ENCODE data around the gene SDK1.

DNA sequence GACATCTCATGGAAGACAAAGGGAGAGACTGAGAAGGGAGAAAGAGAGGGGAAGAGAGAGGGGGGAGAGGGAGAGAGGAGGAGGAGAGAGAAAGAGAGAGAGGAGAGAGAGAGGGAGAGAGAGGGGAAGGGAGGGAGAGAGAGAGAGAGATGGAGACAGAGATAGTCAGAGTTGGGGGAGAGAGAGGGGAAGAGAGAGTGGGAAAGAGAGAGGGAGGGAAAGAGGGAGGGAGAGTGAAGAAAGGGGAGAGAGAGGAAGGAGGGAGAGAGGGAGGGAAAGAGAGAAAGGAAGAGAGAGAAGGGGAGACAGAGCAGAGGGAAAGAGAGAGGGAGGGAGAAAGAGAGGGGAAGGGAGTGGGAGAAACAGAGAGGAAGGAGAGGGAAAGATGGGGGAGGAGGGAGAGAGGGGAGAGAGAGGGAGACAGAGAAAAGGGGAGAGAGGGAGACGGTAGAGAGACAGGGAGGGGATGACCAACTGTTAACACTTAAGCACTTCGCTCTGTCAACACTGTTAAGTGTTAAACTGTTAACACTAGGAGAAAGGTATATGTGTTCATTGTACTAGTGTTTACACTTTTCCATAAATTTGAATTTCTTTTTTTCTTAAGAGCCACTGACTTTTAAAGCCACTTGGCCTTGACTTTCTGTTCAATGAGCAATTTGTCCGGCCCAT is 21.8 kb upstream of the SDK1 start:
- TF ChIP-seq, protein P1, sequence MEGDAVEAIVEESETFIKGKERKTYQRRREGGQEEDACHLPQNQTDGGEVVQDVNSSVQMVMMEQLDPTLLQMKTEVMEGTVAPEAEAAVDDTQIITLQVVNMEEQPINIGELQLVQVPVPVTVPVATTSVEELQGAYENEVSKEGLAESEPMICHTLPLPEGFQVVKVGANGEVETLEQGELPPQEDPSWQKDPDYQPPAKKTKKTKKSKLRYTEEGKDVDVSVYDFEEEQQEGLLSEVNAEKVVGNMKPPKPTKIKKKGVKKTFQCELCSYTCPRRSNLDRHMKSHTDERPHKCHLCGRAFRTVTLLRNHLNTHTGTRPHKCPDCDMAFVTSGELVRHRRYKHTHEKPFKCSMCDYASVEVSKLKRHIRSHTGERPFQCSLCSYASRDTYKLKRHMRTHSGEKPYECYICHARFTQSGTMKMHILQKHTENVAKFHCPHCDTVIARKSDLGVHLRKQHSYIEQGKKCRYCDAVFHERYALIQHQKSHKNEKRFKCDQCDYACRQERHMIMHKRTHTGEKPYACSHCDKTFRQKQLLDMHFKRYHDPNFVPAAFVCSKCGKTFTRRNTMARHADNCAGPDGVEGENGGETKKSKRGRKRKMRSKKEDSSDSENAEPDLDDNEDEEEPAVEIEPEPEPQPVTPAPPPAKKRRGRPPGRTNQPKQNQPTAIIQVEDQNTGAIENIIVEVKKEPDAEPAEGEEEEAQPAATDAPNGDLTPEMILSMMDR (conservative IDR thresholded peaks at IDR 0.05; ENCODE audit: low read depth in 2 of 2), result no peak
- TF ChIP-seq, protein P2, sequence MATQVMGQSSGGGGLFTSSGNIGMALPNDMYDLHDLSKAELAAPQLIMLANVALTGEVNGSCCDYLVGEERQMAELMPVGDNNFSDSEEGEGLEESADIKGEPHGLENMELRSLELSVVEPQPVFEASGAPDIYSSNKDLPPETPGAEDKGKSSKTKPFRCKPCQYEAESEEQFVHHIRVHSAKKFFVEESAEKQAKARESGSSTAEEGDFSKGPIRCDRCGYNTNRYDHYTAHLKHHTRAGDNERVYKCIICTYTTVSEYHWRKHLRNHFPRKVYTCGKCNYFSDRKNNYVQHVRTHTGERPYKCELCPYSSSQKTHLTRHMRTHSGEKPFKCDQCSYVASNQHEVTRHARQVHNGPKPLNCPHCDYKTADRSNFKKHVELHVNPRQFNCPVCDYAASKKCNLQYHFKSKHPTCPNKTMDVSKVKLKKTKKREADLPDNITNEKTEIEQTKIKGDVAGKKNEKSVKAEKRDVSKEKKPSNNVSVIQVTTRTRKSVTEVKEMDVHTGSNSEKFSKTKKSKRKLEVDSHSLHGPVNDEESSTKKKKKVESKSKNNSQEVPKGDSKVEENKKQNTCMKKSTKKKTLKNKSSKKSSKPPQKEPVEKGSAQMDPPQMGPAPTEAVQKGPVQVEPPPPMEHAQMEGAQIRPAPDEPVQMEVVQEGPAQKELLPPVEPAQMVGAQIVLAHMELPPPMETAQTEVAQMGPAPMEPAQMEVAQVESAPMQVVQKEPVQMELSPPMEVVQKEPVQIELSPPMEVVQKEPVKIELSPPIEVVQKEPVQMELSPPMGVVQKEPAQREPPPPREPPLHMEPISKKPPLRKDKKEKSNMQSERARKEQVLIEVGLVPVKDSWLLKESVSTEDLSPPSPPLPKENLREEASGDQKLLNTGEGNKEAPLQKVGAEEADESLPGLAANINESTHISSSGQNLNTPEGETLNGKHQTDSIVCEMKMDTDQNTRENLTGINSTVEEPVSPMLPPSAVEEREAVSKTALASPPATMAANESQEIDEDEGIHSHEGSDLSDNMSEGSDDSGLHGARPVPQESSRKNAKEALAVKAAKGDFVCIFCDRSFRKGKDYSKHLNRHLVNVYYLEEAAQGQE (IDR thresholded peaks at IDR 0.05; ENCODE audit: unreplicated experiment), result no peak
- TF ChIP-seq EZH2 (IDR thresholded peaks at IDR 0.05; ENCODE audit: low read depth, unreplicated experiment) (no peak), POLR2AphosphoS5 (IDR thresholded peaks at IDR 0.05; ENCODE audit: low read depth) (no peak), EZH2phosphoT487 (IDR thresholded peaks at IDR 0.05; ENCODE audit: unreplicated experiment) (no peak), JUNB (IDR thresholded peaks at IDR 0.05; ENCODE audit: unreplicated experiment) (no peak), NANOG (IDR thresholded peaks at IDR 0.05; ENCODE audit: borderline replicate concordance) (no peak), ZNF331 (CRISPR knock-in tag; IDR thresholded peaks at IDR 0.05; ENCODE audit: low read depth) (no peak), CREB1 (CRISPR knock-in tag; IDR thresholded peaks at IDR 0.05; ENCODE audit: low read depth) (no peak), ZNF114 (CRISPR knock-in tag; IDR thresholded peaks at IDR 0.05) (no peak)

Measured in GM23338 (cell line).